Measurements from ENCODE around the gene TPCN2.

Gene TPCN2

GRCh38 chr11:69010964-69011623 is 37.6 kb upstream of the TPCN2 start:
- peak; percentile 57 for DNase-seq

GRCh38 chr11:69011624-69012091 is 37.1 kb upstream of the TPCN2 start:
- DNase-seq = no peak

- no peak for DNase-seq
Observed at GRCh38 chr11:69012092-69013008, 36.4 kb upstream of the TPCN2 start.

GRCh38 chr11:69013009-69013951 is 35.5 kb upstream of the TPCN2 start, which contains the start of gene MRGPRF:
MRGPRF (minus strand) TSS chr11:69013246; CDS start chr11:69009901, 3,345 bp downstream.
- no peak for DNase-seq

- no peak for DNase-seq
Observed at GRCh38 chr11:69014084-69014851, 34.5 kb upstream of the TPCN2 start.

- no peak for DNase-seq
Observed at GRCh38 chr11:69014898-69015549, 33.7 kb upstream of the TPCN2 start.

GRCh38 chr11:69017951-69018350 is 30.8 kb upstream of the TPCN2 start:
- DNase-seq = no peak

GRCh38 chr11:69018924-69019323 is 29.8 kb upstream of the TPCN2 start:
- DNase-seq = no peak

GRCh38 chr11:69022260-69022659 is 26.5 kb upstream of the TPCN2 start:
- no peak for DNase-seq

- no peak for DNase-seq
Observed at GRCh38 chr11:69024509-69024908, 24.2 kb upstream of the TPCN2 start.

GRCh38 chr11:69027704-69028372 is 20.9 kb upstream of the TPCN2 start:
- DNase-seq = no peak

- no peak for DNase-seq
Observed at GRCh38 chr11:69030301-69030700, 18.4 kb upstream of the TPCN2 start.

- DNase-seq = no peak
Observed at GRCh38 chr11:69032833-69033232, 15.9 kb upstream of the TPCN2 start.

GRCh38 chr11:69033431-69033830 is 15.3 kb upstream of the TPCN2 start:
- no peak for DNase-seq

- no peak for DNase-seq
Observed at GRCh38 chr11:69034123-69034867, 14.4 kb upstream of the TPCN2 start.

GRCh38 chr11:69035150-69035945 is 13.4 kb upstream of the TPCN2 start:
- no peak for DNase-seq

- DNase-seq = no peak
Observed at GRCh38 chr11:69035946-69036340, 12.8 kb upstream of the TPCN2 start.

- DNase-seq = no peak
Observed at GRCh38 chr11:69037074-69037473, 11.7 kb upstream of the TPCN2 start.

- DNase-seq = no peak
Observed at GRCh38 chr11:69037544-69037943, 11.2 kb upstream of the TPCN2 start.
